Diencephalon (tissue), 1 donor: ENCODE results near the gene PTK7. TPM values are rescaled to one million over a fixed set of nuclear protein-coding genes. Genes with fewer than 3 reads are reported as not detected.

Experiments
- total RNA-seq: library from RNA; depleted of rRNA; stranded (reverse); fragments of >200 nt; gene quantifications from one replicate; pipeline ENCODE4 v1.2.3, GENCODE V29; 2014

Gene PTK7
- total RNA-seq = 34.8 TPM

DNA sequence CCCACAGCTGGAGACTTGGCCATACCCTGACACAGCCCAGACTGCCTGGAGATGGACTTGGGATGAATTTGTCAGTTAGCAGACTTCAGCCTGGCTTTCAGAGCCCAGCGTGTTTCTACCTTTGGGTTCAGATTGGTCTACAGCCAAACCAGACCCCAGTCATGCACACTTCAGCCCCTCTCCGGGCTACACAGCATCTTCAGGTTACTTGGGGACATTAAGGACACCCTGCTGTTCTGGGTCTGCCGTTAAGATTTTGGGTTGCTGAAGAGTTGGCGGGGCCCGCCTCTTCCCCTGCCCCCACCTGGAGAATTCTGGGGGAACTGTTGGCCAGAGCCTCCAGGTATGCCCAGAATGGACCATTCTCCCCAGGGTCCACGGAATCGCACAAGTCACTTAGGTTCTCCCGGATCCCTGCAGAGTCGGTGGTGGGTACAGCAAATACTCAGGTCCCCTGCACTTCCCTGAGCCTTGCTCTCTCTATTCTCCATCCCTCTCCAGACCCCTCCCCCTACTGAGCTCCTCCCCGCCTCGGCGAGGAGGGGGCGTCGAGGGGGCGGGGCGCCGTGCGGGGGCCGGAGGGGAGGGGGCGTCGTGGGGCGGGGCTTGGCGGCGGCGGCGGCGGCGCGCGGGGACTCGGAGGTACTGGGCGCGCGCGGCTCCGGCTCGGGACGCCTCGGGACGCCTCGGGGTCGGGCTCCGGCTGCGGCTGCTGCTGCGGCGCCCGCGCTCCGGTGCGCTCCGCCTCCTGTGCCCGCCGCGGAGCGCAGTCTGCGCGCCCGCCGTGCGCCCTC lies at the start of gene PTK7:
TSS of gene PTK7 (plus strand) at position 645 of the 794 bp plus-strand sequence. CDS start 175 bp downstream, outside the sequence.

DNA sequence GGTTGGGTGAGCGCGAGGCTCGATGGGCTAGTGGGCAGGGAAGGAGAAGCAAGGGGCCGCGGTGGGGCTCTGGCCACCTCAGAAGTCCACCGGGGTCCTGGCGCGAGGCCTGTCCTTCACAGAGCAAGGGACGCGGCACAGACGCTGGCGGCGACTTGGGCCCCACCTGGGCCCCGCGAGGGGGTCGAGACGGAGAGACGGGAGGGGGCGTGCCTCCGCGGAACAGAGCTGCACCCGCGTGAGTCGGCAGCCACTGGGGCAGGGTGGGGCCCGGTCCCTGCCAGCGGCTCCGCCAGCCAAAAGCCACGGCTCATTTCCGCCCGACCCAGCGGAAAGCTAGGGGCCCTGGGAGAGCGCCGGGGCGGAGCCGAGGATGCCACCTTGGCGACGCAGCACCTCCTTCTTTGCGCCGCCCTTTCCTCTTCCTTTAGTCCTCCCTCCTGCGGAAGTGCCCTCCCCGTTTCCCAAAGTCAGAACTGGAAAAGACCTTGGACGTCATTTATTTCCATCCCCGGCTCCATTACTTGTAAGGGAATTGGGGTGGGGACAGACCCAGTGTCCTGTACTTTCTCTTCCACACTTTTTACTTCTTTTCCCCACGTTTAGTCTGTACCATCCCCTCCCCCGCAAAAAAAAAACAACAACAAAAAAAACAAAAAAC lies 22.4 kb upstream of the PTK7 start, which contains the start of gene CUL7:
TSS of gene CUL7 (minus strand) at position 307 of the 661 bp plus-strand sequence. CDS start 1,063 bp downstream, outside the sequence.

DNA sequence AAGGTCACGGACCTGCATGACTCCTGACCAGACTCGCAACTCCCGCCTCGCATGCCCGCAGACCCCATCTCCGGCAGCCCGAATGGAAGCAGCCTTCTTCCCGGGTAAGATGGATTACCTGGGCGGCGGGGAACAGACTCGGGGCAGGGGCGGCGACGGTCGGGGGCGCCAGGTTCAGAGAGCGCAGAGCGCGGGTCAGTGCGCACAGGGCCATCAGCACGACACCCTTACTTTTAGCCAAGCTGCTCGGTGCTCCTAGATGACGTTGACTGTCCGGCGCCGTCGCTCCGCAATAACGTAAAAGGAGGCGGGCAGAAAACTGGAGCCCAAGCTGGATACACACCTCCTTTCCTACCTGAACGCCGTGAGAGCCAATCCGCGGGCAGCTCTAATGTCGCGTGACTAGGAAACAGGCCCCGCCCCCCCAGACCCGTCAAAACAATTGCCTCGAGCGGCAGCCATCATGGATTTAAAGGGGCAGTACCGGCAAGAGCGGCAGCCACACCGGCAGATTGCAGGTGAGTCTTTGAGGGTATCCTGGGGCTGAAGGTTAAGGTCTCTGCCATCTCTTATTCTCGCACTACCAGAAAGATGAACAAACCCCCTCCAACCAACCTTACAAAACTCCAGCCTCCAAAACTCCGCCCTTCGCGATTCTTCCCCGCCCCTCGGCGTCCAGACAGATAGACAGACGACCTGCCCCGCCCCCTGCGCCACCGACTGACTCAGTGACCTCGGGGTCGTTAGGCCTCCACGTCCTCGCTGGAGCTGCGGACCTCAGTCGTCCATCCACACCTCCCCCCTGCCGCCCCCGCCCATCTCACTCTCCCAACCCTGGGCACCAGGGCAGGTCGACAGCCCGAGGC lies 16.7 kb upstream of the PTK7 start, which contains the start of the genes KLC4 and MRPL2:
TSS of gene KLC4 (plus strand) at position 464 of the 866 bp plus-strand sequence. CDS start 1,705 bp downstream, outside the sequence.
TSS of gene MRPL2 (minus strand) at position 267 of the 866 bp plus-strand sequence. CDS start at position 214, 53 bp downstream.

DNA sequence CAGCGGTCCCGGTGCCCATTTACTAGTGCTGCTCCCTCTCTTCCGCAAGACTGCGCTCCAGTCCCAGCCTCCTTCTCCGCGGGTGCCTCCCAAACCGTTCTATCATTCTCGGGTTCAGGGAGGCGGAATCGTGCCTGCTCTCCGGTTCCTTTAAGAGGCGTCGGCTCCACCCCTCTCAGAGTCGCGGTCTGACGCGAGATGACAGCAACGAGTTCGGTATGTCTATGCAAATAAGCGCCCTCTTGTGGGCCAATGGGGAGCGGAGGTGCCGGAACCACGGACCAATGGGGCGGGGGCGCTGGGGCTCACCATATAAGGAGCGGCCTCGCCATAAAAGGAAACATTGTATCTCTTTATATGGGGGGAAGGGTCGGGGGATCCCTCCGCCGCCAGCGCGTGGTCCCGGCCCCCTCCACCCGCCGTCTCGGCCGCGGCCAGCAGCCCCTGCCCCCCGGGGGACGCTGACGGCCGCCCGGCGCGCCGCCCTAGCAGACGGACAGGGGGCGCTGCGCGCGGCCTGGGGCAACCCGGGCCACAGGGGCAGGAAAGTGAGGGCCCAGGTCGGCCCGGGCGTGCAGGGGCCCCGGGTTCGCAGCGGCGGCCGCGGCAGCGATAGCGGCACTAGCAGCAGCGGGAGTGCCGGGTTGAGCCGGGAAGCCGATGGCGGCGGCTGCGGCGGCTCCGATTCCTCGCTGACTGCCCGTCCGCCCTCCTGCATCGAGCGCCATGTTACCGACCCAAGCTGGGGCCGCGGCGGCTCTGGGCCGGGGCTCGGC lies 95.0 kb downstream of the PTK7 start, which contains the start of gene SRF:
TSS of gene SRF (plus strand) at position 339 of the 776 bp plus-strand sequence. CDS start at position 727, 388 bp downstream.

DNA sequence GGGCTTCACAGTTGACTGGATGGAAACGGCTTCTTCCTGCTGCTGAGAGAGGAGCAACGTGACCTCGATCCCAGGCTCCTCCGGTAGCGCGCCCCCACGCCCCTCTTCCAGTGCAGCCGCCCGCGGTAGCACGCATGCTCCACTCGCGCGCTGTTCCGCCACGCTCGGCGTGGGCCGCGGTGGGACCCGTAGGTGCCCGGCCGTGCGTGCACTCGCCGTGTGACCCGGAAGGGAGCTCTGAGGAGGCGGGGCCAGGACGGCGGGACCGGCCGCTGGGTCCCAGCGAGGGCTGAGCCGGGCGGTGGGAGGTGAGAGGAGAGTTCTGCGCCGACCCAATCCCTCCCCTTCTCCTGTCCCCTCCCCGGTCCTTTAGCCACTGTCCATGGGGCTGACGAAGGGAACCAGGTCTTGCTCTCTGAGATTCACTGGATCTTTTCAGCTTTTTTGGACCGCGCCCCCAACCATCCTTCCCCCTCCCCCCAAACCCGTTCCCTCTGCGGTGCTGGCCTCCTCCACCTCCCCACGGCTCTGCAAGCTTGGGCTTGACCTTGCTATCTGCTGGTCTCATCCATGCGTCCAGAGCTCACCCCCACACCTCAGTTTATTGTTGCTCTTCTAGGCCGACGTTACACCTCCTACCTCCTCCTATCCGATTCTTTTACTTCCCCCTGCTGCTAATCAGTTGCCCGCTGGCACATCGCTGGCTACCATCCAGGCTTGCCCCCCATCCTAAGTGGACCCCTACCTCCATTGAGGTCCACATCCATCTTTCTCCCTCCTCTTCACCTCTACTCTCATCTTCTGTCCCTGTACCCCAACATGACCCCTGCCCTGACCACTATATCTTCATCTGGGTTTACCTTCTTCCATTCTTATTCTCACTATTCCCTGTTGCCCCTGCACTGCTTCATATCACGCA lies 106.1 kb downstream of the PTK7 start, which contains the start of gene CUL9:
TSS of gene CUL9 (plus strand) at position 255 of the 919 bp plus-strand sequence. CDS start 2,115 bp downstream, outside the sequence.

Other genes with a start within 250 kb of the PTK7 start
- 127 TPM for gene RPL7L1, start 196.7 kb upstream of the PTK7 start, total RNA-seq
- not detected for gene PTCRA, start 160.3 kb upstream of the PTK7 start, total RNA-seq
- 26.3 TPM for gene CNPY3, start 146.8 kb upstream of the PTK7 start, total RNA-seq
- gene GNMT, start 115.6 kb upstream of the PTK7 start, total RNA-seq = not detected
- gene PEX6, start 97.1 kb upstream of the PTK7 start, total RNA-seq = 19.8 TPM
- gene PPP2R5D, start 91.7 kb upstream of the PTK7 start, total RNA-seq = 61.1 TPM
- gene MEA1, start 62.4 kb upstream of the PTK7 start, total RNA-seq = 37.6 TPM
- gene KLHDC3, start 62.1 kb upstream of the PTK7 start, total RNA-seq = 118 TPM
- gene RRP36, start 54.7 kb upstream of the PTK7 start, total RNA-seq = 56.5 TPM
- 17.3 TPM for gene CUL7, start 22.5 kb upstream of the PTK7 start, total RNA-seq
- gene MRPL2, start 16.9 kb upstream of the PTK7 start, total RNA-seq = 13.6 TPM
- 24.9 TPM for gene KLC4, start 16.7 kb upstream of the PTK7 start, total RNA-seq
- 11.3 TPM for gene SRF, start 95.0 kb downstream of the PTK7 start, total RNA-seq
- gene CUL9, start 105.9 kb downstream of the PTK7 start, total RNA-seq = 34.1 TPM
- 26.1 TPM for gene DNPH1, start 153.2 kb downstream of the PTK7 start, total RNA-seq
- gene TTBK1, start 167.2 kb downstream of the PTK7 start, total RNA-seq = 16.8 TPM
- 0.23 TPM for gene SLC22A7, start 221.9 kb downstream of the PTK7 start, total RNA-seq
- gene CRIP3, start 232.5 kb downstream of the PTK7 start, total RNA-seq = 6.7 TPM